HL-60/S4 treated with retinoic acid at 250 ng/mL for 4 days and 3 days (cell line): ENCODE measurements around the gene AGBL5.

Experiments
- in situ Hi-C: fragments of 300-500 bp; cut with MboI; formaldehyde crosslinking; loops from 2 replicates; pipeline ENCODE4 v1.7.0; 2022; ENCODE audit warnings: low sequenced_read_pairs

The AGBL5 gene

DNA sequence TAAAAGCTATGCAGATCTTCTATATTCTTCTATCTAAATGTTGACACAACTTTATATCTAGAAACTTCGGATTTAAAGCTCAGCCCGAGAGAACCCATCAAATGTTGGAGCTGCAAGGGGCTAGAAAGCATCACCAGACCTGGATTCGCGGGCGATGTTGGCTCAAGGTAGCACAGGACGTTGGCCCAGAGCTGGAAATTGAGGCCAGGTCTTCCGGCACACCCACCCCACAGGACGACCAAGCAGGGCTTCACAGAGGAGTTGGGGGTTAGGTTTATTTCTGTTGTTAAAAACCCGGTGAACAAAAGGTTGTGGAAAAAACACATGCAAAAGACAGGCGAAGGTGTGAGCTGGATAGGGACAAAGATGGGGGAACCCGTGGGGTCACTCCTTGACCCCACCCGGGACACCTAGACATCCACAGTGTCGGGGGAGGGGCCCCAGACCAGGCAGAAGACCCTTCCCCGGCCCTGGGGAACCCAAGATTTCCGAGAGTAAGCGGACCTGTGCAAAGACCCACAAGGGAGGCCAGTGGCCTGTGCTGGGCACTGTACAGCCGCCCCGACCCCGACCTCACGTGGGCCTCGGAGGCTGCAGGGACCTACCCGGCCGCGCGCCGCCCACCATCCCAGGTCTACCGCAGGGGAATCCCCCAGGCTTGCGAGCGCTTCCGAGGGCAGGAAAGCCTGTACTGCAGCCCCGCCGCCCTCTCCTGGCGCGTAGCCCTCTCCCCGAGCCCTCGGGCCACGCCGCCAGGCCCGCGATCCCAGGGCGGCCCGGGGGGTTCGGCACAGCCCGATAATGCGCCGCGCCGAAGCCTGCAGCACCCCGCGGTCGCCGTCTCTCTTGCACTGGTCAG lies 1.8 kb upstream of the AGBL5 start:
- in situ Hi-C loops, result no loop called here

DNA sequence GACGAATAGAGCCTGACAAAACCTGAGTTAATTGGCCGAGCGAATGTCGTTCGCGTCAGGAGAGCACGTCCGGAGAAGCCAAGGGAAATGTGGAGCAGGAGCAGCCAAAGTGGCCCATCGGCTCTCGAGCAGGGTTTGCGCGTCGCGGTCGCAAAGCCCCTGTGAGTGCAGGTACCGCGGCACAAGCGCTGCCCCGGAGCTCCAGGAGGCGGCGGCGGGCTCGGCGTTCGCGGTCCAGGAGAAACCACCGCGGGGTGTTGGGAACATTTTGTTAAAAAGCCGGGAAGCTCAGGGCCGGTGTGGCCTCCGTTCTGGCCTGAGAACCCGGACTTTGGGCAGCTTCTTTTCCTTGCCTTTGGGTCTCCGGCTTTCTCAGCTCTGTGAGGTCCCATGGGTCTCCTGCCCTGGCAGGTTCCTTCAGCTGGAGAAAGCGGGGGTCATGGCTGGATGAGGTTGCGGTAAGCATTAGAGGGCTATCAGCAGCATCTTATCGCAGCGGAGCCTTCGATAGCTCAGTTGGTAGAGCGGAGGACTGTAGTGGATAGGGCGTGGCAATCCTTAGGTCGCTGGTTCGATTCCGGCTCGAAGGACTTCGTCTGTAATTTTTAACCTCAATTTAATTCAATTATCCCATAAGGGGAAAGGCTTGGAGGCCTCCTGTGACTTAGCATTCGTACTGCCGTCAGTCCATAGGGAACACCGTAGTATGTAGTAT lies 1.0 kb upstream of the AGBL5 start:
- in situ Hi-C loops, result no loop called here

DNA sequence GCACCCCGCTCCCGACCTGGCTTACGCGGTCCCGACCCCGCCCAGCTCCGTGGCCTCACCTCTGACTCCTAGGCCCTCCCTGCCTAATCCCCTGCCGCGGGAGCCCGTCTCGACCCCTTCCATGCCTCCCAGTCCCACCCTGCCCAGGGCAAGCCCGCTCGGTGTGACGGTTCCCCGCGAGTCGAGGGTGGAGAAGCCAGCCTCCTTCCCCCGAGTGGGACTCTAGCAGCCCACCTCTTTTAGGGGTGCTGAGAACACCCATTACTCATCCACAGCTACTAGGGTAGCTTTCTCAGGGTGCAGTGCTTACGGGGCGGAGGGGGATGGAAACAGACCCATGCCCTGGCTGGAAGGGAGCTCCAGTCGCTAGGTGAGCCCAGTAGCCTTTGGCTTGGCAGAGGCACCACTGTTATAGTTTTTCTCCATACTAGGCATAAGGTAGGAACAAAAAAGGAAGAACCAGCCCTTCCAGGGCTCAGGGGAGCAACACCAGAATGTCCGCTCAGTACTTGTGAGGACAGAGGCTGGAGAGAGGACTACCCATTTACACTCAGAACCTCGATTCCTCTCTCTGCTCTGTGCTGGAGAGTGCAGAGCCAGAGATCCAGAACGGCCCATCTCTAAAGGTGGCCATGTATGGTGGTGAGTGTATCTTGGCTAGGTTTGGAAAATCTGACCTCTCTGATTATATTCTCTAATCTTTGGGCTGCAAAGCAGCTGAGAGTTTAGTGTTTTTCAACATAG lies 606 bp downstream of the AGBL5 start:
- in situ Hi-C loops, result no loop called here

DNA sequence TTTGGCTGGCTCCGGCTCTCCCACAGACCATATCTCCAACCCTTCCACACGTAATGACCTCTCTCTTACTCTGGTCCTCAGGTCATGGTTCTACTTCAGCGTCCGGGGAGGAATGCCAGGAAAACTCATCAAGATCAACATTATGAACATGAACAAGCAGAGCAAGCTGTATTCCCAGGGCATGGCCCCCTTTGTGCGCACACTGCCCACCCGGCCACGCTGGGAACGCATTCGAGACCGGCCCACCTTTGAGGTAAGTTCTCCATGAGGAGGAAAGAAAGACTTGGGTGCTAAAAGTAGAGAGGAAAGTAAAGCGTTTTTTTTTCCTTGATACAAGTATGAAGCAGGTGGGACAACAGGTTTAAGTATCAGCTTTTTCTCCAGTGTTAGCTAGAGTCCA lies 1.9 kb downstream of the AGBL5 start:
- in situ Hi-C loops, result no loop called here

DNA sequence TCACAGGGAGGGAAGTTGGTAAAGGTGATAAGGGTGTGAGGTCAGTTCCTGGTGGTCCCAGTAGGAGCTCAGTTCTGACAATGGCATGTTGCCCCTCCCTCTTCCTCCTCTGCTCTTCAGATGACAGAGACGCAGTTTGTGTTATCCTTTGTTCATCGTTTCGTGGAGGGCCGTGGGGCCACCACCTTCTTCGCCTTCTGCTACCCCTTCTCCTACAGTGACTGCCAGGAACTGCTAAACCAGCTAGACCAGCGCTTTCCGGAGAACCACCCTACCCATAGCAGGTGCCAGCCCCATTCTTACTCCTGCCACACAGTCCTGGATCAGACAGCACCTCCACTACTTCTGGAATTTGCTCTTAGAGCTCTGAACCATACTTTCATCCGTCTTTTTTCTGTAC lies 2.3 kb downstream of the AGBL5 start:
- in situ Hi-C loops, result no loop called here

DNA sequence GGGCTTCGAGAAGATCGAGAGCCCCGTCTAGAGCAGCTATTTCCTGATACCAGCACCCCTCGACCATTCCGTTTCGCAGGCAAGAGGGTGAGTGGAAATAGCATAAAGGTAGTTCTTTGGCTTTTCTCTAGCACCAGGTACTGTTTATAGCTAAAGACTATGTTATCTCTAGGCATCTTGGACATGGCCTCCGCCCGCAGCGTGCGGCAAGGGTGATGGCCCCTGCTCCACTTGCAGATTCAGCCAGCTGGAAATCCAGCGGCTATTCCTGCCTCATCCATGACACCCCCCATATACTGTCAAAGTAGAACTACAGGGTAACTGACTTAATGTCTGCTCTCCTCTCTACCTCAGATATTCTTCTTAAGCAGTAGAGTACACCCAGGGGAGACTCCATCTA lies 3.3 kb downstream of the AGBL5 start:
- in situ Hi-C loops, result no loop called here

DNA sequence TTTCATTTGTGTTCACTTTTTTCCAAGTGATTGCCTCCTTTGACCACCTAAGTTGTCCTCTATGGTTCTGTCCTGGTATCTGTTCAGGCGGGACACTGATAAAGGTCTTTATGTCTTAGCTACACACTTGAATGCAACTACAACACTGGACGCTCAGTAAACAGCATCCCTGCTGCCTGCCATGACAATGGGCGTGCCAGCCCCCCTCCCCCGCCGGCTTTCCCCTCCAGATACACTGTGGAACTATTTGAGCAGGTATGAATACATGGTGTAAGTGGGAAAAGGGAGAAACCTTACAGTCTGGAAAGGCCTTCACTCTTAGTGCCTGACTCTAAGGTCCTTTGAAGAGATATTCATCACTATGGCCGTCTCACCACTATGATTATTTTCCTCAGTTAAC lies 5.7 kb downstream of the AGBL5 start:
- in situ Hi-C loops, result no loop called here

DNA sequence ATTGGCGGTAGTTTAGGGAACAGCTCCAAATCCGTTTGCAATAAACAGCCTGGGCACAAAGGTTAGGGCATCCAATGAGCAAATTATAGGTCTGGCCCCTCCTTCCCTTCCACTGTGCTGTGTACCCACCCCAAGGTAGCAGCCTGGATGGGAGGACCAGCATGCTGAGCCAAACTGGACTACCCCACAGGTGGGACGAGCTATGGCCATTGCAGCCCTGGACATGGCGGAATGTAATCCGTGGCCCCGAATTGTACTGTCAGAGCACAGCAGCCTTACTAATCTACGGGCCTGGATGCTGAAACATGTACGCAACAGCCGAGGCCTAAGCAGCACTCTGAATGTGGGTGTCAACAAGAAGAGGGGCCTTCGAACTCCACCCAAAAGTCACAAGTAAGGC lies 6.7 kb downstream of the AGBL5 start:
- in situ Hi-C loops, result no loop called here

DNA sequence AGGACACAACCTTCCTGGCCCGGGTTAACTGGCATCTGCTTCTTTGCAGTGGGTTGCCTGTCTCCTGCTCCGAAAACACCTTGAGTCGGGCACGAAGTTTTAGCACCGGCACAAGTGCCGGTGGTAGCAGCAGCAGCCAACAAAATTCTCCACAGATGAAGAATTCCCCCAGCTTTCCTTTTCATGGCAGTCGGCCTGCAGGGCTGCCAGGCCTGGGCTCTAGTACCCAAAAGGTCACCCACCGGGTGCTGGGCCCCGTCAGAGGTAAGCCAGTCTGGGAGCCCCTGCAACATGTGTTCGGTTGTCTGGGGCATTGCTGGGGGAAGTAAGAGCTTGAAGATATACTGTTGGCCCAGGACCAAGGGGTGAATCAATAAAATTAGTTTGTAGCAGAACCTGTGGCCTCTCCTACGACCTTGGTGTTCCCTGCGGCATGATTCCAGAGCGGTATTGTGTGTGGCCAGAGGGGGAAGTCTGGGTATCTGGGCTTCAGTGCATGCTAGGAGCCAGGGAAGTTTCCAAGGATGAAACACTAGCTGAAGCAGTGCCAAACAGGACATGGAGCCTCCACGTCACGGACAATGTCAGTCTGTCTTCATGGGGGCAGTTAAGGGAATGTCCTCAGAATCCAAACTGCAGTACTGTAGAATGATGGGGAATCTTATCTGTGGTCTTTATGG lies 7.8 kb downstream of the AGBL5 start:
- in situ Hi-C loops, result no loop called here

DNA sequence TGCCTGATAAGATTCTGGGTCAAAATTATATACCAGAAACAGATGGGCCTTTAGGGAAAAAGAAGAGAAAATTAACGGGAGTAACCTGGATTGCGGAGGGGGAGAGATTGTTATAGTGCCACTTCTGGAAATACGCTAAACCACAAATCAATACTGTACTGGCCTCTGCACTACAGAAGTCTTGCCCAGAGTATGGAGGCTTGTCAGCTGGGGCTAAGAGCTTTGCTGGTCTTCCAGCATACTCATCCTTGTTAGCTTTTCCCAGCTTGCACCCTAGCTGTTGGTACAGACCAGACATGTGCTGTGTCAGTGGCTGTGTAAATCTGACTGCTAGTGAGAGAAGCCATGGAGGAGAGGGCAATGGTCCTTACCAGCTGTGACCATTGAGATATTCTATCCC lies 8.9 kb downstream of the AGBL5 start:
- in situ Hi-C loops, result no loop called here

DNA sequence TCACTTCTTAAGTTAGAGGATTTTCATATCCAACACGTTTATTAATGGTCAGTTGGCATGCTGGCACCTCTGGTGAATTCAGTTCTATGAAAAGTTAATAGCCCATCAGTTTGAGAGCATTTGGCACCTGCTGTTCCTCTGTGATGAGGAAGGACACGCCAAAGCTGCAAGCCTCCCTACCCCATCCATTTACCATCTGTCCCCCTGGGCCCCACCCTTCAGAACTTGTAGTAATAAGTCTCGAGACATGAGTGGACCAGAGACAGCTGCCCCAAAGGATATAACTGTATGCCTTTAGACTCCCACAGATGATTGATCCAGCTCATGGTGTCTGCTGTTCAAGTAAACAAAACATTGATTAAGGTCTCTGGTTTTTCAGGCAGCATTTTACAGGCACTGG lies 13.7 kb downstream of the AGBL5 start:
- in situ Hi-C loops, result no loop called here

DNA sequence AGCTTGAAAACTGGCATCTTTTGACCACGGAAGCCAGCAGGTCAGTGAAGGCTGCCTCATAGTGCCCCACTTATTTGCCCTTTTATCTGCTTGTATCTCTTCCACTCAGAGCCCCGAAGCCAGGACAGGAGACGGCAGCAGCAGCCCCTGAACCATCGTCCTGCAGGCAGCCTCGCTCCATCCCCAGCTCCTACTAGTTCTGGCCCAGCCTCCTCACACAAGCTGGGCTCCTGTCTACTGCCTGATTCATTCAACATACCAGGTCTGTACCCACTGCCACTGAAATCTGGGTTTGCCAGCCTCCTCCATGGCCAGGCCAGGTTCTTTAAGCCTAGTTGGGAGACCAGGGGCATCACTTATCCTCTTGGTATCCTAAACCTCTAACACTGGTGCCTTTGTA lies 15.9 kb downstream of the AGBL5 start:
- in situ Hi-C loops, result no loop called here

DNA sequence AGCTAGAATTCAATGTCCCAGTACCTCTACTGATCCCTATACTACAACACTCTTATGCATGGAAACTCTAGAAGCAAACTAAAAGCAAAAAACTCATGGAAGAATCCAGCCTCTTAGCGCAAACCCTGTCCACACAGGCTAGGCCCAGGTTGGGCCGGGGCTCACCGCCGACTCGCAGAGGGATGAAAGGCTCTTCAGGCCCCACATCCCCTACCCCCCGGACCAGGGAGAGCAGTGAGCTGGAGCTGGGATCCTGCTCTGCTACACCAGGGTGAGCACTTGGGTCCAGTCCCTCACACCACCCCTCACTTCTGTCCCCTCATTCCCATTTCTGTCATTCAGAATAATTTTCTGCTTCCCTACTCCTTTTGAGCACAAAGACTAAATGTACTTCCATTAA lies 18.0 kb downstream of the AGBL5 start:
- in situ Hi-C loops, result no loop called here

DNA sequence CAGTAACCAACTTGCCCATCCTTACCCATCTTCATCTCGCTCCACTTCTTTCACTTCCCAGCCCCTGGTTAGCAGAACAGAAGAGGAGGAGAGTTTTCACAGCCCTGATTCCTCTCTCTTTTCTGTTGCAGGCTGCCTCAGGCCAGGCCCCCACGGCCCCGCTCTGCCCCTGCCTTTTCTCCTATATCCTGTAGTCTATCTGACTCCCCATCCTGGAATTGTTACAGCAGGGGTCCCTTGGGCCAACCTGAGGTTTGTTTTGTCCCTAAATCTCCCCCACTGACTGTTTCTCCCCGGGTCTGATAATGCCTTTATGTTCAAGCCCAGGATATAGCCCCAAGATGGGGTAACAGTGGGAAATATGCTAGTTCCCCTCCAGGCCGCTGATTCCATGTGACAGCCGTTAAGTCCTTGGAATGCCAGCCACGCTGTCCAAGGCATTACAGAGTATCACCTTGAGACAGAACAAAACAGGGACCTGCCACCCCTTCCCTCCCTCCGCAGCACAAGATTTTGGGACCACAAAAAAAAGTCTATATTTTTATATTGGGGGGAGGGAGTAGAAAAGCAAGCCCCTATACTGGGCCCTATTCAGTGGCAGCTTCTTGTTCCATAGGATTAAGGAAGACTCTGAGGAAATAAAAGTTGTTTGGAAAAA lies 18.6 kb downstream of the AGBL5 start:
- in situ Hi-C loops, result no loop called here

DNA sequence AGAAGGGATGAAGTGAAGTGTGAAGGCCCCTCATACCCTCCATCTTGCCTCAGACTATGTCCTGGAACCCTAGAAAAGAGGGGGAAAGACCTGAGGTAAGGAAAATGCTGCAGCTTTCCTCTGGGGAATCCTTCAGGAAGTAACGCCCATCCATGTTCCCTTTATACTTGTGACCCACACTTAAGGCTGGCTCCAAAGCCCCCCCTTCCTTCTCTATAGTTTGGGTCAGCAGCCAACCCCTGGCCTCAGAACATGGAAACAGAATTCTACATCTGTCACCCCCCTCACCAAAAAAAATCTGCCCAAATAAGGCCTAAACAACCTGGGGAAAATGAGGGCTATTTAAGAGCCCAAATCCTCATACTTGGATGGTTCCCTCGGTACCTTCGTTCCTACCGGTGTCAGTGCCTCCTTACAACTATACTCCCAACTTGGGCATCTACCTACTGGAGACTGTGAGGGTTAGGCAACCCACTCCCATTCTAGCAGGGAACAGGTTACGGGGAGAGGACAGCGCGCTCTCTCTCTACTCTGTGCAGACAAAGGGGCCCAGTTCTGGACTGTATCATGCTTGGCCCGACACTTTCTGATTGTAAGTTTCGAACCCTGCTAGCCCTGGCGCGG lies 19.3 kb downstream of the AGBL5 start:
- in situ Hi-C loops, result no loop called here

DNA sequence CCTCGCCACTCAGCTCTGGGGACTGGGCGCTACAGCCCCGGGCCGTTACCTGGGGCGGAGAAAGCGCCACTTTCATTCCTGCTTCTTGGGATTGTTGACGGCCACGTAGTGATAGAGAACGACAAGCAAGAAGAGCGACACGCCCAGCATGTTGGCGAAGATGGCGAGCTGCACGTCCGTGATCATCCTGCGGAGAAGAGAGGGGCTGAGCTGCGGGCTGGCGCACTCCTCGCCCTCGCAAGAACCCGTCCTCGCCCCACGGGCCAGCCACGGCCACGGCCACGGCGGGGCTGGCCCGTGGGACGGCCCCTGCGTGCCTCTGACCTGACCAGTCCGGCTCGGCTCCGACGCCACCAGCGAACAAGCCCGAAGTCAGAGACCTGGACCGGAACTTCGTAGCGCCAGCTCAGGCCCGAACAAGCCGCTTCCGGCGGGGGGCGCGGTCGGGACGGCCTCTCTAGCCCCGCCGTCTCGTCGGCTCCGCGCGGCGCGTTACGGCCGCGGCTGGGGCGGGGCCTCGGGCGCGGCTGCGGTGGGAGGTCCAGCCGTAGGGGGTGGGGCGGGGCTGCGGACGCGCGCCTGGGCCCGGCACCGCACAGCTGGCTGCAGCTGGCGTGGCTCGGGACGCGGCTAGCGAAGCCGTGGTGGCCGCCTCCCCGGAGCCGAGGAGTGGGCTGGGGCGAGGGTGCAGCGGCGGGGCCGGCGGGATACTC lies 20.0 kb downstream of the AGBL5 start, which contains the start of gene OST4:
Gene OST4 (minus strand): TSS at position 378 of the 713 bp plus-strand sequence.
- in situ Hi-C loops, result no loop called here

DNA sequence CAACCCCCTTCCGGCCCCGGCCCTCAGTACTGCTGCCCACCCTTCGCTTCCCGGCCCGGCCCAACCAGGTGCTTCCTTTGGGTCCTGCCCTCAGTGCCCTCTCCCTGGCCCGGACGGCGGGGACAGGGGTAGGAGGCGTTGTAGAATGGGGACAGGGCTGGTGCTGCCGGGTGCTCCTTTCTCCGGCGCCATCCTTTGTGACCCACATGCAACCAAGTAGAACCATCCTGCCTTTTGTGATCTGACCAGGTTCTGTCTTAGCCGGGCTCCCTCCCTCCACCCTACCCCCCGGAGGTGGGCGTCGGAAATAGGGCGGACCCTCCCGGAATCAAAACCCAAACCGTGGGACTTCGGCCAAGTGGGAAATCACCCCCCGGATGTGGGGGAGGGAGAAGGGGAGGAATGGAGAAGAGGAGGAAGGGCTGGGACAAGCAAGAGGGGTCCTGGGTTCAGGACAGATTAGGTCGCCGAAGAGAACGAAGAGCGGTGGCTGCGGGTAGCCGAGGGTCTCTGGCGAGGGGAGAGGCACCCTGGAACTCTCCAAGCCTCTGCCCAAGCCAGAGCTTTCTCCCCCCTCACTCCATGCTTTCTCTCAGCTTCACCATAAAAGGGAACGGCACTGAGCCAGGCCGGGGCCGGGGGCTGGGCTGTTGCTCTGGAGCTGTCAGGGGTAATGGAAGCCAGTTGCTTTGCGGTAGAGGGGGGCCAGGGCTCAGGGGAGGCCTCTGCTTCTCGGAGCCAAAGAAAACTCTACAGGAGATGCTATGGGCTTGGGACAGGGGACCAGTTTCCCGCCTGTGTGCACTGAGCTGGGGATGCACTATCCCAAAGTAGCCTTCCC lies 20.7 kb downstream of the AGBL5 start:
- in situ Hi-C loops, result no loop called here

DNA sequence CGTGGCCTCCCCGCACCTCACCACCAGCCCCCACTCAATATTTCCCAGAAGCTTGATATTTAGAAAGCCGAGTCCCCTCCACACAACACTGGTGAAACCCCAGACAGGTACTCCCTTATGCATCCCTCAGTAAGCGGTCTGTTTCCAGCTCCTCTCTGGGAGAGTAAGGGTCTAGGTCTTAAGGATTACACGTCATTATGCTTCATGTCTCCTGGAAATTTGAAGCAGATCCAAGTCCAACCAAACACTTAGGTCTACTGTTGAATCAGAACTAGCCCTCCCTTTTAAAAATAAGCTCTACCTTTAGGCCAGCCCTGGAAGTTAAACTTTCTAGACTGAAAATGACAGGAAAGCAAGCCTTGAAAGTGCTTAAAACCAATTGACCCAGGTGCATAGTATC lies 21.5 kb downstream of the AGBL5 start:
- in situ Hi-C loops, result no loop called here

DNA sequence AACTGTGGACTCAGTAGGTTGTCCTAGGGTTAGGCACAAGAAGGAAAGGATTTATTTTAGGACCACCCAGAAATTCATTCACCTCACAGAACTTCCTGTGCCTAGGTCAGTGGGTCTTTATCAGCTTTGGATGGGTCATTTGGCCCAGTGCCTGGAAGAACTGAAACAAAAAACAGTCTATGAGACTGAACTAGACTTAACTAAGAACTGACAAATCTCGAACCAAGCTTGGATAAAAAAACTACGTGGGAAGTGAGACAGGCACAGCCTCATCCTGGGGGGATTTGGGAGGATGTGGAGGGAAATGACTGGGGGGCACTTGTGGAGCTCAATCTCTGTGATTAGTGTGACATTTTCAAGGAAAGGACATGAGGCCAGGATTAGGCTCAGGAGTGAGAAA lies 22.3 kb downstream of the AGBL5 start:
- in situ Hi-C loops, result no loop called here
